Keratinocyte (primary cell): ENCODE measurements around the gene SHMT2.

ENCODE experiments used
- EZH2 ChIP-seq: IDR thresholded peaks from one replicate; pipeline ENCODE4 v1.6.1; 2012; ENCODE audit warnings: inconsistent platforms, mild to moderate bottlenecking, low read length, moderate library complexity
- TF ChIP-seq, protein P1 (sequence below), 3 experiments: IDR thresholded peaks in 1 of 3; conservative IDR thresholded peaks in 1 of 3; optimal IDR thresholded peaks in 1 of 3; 2 replicates in 2 of 3; 3 replicates in 1 of 3; pipeline versions ENCODE3 to v1.5.1; 2011; ENCODE audit warnings: low read length in 3 of 3, mild to moderate bottlenecking in 3 of 3, moderate library complexity in 2 of 3, control low read depth in 1 of 3, inconsistent platforms in 1 of 3; ENCODE audit not compliant: insufficient read depth in 2 of 3; ENCODE audit errors: extremely low read depth in 1 of 3

GRCh38 chr12:57218030-57218853, 11.3 kb upstream of the SHMT2 start:
- TF ChIP-seq, protein P1, sequence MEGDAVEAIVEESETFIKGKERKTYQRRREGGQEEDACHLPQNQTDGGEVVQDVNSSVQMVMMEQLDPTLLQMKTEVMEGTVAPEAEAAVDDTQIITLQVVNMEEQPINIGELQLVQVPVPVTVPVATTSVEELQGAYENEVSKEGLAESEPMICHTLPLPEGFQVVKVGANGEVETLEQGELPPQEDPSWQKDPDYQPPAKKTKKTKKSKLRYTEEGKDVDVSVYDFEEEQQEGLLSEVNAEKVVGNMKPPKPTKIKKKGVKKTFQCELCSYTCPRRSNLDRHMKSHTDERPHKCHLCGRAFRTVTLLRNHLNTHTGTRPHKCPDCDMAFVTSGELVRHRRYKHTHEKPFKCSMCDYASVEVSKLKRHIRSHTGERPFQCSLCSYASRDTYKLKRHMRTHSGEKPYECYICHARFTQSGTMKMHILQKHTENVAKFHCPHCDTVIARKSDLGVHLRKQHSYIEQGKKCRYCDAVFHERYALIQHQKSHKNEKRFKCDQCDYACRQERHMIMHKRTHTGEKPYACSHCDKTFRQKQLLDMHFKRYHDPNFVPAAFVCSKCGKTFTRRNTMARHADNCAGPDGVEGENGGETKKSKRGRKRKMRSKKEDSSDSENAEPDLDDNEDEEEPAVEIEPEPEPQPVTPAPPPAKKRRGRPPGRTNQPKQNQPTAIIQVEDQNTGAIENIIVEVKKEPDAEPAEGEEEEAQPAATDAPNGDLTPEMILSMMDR (optimal IDR thresholded peaks at IDR 0.05 in 1 of 3, IDR thresholded peaks at IDR 0.05 in 1 of 3, conservative IDR thresholded peaks at IDR 0.05 in 1 of 3; ENCODE audit: extremely low read depth in 1 of 3, insufficient read depth in 2 of 3, low read length in 3 of 3) = no peak
- TF ChIP-seq EZH2 = peak; percentile 0
